GM21723 (cell line): ENCODE data around the gene SRC.

Experiments
- ATAC-seq: cut with Tn5 transposase; IDR thresholded peaks from one replicate; pipeline ENCODE4 v1.9.1; 2021; ENCODE audit warnings: mild to moderate bottlenecking, moderate library complexity; ENCODE audit not compliant: unreplicated experiment

SRC gene

GRCh38 chr20:37379967-37380828, 34.3 kb downstream of the SRC start:
- no peak for ATAC-seq

- no peak for ATAC-seq
Observed at GRCh38 chr20:37380864-37381579, 35.1 kb downstream of the SRC start.

GRCh38 chr20:37381621-37382471, 35.9 kb downstream of the SRC start:
- ATAC-seq = no peak

GRCh38 chr20:37382482-37383120, 36.7 kb downstream of the SRC start:
- no peak for ATAC-seq

- ATAC-seq = no peak
Observed at GRCh38 chr20:37383229-37383989, 37.5 kb downstream of the SRC start.

GRCh38 chr20:37384683-37385174, 38.8 kb downstream of the SRC start:
- ATAC-seq = no peak

- no peak for ATAC-seq
Observed at GRCh38 chr20:37385176-37385575, 39.2 kb downstream of the SRC start.

GRCh38 chr20:37385659-37386504, 39.9 kb downstream of the SRC start:
- no peak for ATAC-seq

- no peak for ATAC-seq
Observed at GRCh38 chr20:37386505-37387251, 40.7 kb downstream of the SRC start.

- no peak for ATAC-seq
Observed at GRCh38 chr20:37387519-37388269, 41.8 kb downstream of the SRC start.

- ATAC-seq = no peak
Observed at GRCh38 chr20:37388831-37389230, 42.9 kb downstream of the SRC start.

GRCh38 chr20:37389241-37389747, 43.4 kb downstream of the SRC start:
- ATAC-seq = no peak

- ATAC-seq = no peak
Observed at GRCh38 chr20:37389844-37390275, 43.9 kb downstream of the SRC start.

- ATAC-seq = no peak
Observed at GRCh38 chr20:37390503-37390890, 44.6 kb downstream of the SRC start.

GRCh38 chr20:37390891-37391525, 45.1 kb downstream of the SRC start:
- no peak for ATAC-seq

- ATAC-seq = no peak
Observed at GRCh38 chr20:37392441-37393195, 46.7 kb downstream of the SRC start.
